GM19025 (cell line): ENCODE data around the gene WSB2.
"Not testable (repeated sequence)": the region's sequence is repeated elsewhere in the genome, so short reads cannot be mapped to it uniquely, and the experiment has no call there.

ENCODE experiments used
- ATAC-seq: cut with Tn5 transposase; IDR thresholded peaks from one replicate; pipeline ENCODE4 v1.9.1; 2021; ENCODE audit warnings: mild to moderate bottlenecking, low read depth, moderate library complexity; ENCODE audit not compliant: unreplicated experiment

The WSB2 gene

DNA sequence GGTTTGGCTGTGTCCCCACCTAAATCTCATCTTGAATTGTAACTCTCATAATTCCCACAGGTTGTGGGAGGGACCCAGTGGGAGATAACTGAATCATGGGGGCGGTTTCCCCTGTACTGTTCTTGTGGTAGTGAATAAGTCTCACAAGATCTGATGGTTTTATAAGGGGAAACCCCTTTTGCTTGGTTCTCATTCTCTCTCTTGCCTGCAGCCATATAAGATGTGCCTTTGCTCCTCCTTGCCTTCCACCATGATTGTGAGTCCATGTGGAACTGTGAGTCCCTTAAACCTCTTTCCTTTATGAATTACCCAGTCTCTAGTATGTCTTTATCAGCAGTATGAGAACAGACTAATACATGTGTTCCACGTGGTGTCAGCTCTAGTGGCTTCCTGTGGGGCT, 61.2 kb downstream of the WSB2 start:
- not testable (repeated sequence) for ATAC-seq

- ATAC-seq: no peak
Measured at GRCh38 chr12:117998719-117999118, 62.3 kb downstream of the WSB2 start.

DNA sequence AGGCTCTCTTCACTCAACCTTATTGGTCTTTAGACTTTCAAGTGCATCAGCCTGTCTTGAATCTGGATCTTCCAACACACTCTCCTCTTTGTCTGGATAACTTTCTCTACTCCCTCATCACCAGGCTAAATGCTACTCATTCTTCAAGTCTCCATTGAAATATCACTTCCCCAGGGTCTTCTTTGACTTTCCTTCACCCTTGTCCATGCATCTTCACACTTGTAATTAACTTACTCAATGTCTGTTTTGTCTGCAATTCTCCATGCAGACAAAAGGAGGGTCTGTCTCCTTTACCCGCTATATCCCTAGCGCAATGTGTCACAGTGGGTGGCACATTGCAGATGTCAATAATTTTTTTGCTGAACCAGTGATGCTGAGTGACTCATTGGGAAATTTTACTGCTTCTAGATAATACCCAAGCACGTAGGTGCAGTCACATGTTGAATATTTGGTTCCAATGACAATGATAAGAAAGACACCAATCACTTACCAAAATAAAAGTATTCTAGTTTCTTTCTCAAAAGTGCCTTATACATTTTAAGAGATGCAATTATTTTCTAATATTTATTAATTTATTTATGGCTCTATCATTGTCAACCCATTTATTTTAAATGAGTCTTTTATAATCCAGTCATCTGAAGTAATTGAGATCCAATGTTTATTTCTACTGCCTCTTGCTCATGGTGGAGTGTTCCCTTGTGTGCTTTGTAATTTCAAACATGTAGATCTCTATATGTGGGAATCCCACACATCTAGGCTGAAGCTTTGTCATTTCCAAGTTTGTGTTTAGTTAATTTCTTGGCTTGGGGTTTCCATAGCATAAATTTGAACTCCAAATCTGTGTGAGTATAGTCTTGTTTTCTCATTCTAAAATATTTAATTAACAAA, 66.2 kb downstream of the WSB2 start:
- no peak for ATAC-seq

DNA sequence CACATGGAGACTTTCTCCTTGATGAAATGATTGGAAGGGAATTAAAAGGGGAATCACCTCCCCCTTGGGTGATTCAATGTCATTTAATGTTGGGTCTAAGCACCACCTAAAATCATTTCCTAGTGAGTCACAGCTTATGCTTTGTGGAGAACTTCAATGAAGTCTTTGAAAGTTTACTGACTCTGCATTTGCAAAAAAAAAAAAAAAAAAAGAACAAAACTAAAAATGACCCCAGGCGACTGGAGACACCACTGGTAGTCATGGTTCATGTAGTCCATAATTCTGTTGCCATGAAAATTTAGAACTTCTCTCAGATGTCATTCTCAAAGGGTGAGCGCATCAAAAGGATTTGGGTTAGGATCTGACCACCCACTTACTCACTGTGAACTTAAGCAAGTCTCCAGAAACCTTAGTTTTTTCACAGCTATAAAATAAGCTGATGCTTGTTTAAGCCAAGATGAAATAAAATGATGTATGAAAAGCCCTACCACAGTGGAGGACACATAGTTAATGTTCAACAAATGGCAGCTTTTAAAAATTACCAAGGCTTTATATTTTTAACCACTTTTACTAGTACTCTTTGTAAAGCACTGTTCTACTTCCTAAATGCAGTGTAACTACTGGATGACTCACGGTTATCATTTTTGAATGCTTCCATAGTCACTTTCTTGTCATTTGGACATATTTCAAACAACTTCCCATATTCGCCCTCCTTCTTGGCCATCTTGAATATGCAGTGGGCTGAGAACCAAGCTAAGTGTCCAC, 74.1 kb downstream of the WSB2 start:
- no peak for ATAC-seq

GRCh38 chr12:117985182-117985581, 75.8 kb downstream of the WSB2 start:
- no peak for ATAC-seq
